ENCODE measurements around the gene SAP130. TPM values are rescaled to one million over a fixed set of nuclear protein-coding genes. Genes with fewer than 3 reads are reported as not detected.

SAP130 gene
- polyA plus RNA-seq, 1 donor (not counting 4 experiments of a cell fraction or from before 2014, with no cell fraction given) = 11.6 TPM

DNA sequence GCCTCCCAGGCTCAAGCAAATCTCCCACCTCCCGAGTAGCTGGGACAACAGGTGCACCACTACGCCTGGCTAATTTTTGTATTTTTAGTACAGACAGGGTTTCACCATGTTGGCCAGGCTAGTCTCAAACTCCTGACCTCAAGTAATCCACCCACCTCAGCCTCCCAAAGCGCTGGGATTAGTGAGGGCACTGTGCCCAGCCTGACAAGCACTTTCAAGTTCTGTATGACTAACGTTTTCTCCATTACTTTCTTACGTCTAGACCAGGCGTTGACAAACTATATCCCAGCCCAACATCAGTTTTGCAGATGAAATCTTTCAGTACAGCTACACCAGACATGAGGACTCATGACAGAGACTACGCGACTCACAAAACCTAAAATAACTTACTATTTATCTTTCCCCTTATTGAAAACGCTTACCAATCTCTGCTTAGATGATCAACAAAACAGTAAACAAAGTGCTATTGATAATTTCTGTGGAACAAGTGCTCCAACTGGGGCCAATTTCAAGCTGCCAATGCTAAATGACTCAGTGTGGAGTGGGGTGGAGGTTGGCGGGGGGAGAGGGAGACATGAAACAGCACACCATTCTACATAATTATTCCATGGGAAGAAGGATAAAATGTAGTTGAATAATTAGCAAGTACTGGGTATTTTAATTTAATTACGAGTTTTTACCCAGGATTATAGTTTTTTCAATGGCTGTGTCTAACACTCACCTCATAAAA is 59.1 kb downstream of the SAP130 start:
- FAIRE-seq = no peak
- peaks cover 3 to 8% of the 10 kb centered on the region in 2 experiments for H3K36me3 ChIP-seq (ENCODE audit: control insufficient read depth in 2 of 2, extremely low read depth in 1 of 2, insufficient read depth in 2 of 2, low read length in 2 of 2)
- H3K4me1 ChIP-seq (ENCODE audit: control insufficient read depth, extremely low read depth, insufficient read depth, low read length) = no peaks in the 10 kb centered on the region

DNA sequence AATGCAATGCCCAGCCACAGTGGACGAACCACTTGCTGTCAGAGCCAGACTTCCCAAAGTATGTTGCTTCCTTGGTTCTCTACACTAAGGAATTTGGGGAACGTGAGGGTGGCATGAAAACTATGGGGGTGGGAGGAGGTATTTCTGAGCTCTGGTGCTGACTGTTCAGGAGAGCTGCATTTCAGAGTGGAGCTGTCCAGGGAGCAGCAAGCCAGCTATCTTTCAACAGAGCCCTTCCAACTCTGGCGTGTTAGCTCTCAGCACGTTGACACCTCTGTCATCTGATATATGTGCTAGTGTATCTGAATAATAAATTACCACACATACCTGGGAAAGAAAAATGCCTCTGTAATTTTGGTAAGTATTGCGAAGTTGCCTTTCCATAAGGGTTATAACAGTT is 66.1 kb downstream of the SAP130 start:
- FAIRE-seq (no peak), DNase-seq (ENCODE audit: low read depth, low spot score) (no peak)
- Histone ChIP-seq H3K79me2 (ENCODE audit: control insufficient read depth, insufficient read depth, low read length) (no peaks in the 10 kb centered on the region), H3K4me3 (ENCODE audit: control insufficient read depth in 2 of 3, extremely low read depth in 1 of 3, insufficient read depth in 2 of 3, low read depth in 1 of 3, low read length in 3 of 3) (no peak overlapping the region), H4K20me1 (ENCODE audit: control insufficient read depth, extremely low read depth, insufficient read depth, low read length) (no peaks in the 10 kb centered on the region), H3K9me3 (ENCODE audit: control insufficient read depth, low read depth, low read length) (no peaks in the 10 kb centered on the region), H3K36me3 (ENCODE audit: control insufficient read depth in 2 of 2, extremely low read depth in 1 of 2, insufficient read depth in 2 of 2, low read length in 2 of 2) (peaks cover 0 to 4% of the 10 kb centered on the region in 2 experiments), H3K4me1 (ENCODE audit: control insufficient read depth, extremely low read depth, insufficient read depth, low read length) (no peaks in the 10 kb centered on the region), H3K9me1 (ENCODE audit: control insufficient read depth, extremely low read depth, insufficient read depth, low read length) (no peaks in the 10 kb centered on the region), H3K27ac (ENCODE audit: control insufficient read depth, insufficient read depth, low read length) (no peak overlapping the region), H3K9ac (ENCODE audit: control insufficient read depth, extremely low read depth, insufficient read depth, low read length) (no peak overlapping the region), H3K4me2 (ENCODE audit: control insufficient read depth, extremely low read depth, insufficient read depth, low read depth, low read length) (no peak overlapping the region), H2AFZ (ENCODE audit: control insufficient read depth, low read length) (no peak overlapping the region), H3K27me3 (ENCODE audit: control insufficient read depth, extremely low read depth, insufficient read depth, low read length) (no peaks in the 10 kb centered on the region)
- dilution Hi-C loops (cut with MboI; ENCODE audit: extremely low pct_ligation_motif_present, low sequenced_read_pairs) = no loop called here
- TF ChIP-seq EZH2 (IDR thresholded peaks at IDR 0.05; ENCODE audit: low read length) = no peak
- TF ChIP-seq, protein P1, sequence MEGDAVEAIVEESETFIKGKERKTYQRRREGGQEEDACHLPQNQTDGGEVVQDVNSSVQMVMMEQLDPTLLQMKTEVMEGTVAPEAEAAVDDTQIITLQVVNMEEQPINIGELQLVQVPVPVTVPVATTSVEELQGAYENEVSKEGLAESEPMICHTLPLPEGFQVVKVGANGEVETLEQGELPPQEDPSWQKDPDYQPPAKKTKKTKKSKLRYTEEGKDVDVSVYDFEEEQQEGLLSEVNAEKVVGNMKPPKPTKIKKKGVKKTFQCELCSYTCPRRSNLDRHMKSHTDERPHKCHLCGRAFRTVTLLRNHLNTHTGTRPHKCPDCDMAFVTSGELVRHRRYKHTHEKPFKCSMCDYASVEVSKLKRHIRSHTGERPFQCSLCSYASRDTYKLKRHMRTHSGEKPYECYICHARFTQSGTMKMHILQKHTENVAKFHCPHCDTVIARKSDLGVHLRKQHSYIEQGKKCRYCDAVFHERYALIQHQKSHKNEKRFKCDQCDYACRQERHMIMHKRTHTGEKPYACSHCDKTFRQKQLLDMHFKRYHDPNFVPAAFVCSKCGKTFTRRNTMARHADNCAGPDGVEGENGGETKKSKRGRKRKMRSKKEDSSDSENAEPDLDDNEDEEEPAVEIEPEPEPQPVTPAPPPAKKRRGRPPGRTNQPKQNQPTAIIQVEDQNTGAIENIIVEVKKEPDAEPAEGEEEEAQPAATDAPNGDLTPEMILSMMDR (optimal IDR thresholded peaks at IDR 0.05 in 1 of 3, IDR thresholded peaks at IDR 0.05 in 1 of 3, conservative IDR thresholded peaks at IDR 0.05 in 1 of 3; ENCODE audit: extremely low read depth in 1 of 3, insufficient read depth in 2 of 3, low read length in 3 of 3) = no peak

More for the DNA sequence above, 59.1 kb downstream of the SAP130 start:
- H3K4me2 ChIP-seq (ENCODE audit: control insufficient read depth, extremely low read depth, insufficient read depth, low read depth, low read length) = no peak overlapping the region
- no peaks in the 10 kb centered on the region for H3K9me3 ChIP-seq (ENCODE audit: control insufficient read depth, low read depth, low read length)
- no peaks in the 10 kb centered on the region for H3K9me1 ChIP-seq (ENCODE audit: control insufficient read depth, extremely low read depth, insufficient read depth, low read length)
- H2AFZ ChIP-seq (ENCODE audit: control insufficient read depth, low read length) = no peak overlapping the region
- H3K27me3 ChIP-seq (ENCODE audit: control insufficient read depth, extremely low read depth, insufficient read depth, low read length) = no peaks in the 10 kb centered on the region
- no peak overlapping the region for H3K4me3 ChIP-seq (ENCODE audit: control insufficient read depth in 2 of 3, extremely low read depth in 1 of 3, insufficient read depth in 2 of 3, low read depth in 1 of 3, low read length in 3 of 3)
- dilution Hi-C loops (cut with MboI; ENCODE audit: extremely low pct_ligation_motif_present, low sequenced_read_pairs) = no loop called here
- H3K9ac ChIP-seq (ENCODE audit: control insufficient read depth, extremely low read depth, insufficient read depth, low read length) = no peak overlapping the region
- H3K27ac ChIP-seq (ENCODE audit: control insufficient read depth, insufficient read depth, low read length) = no peak overlapping the region
- no peak for TF ChIP-seq EZH2 (IDR thresholded peaks at IDR 0.05; ENCODE audit: low read length)
- no peak for DNase-seq (ENCODE audit: low read depth, low spot score)
- H4K20me1 ChIP-seq (ENCODE audit: control insufficient read depth, extremely low read depth, insufficient read depth, low read length) = no peaks in the 10 kb centered on the region
- H3K79me2 ChIP-seq (ENCODE audit: control insufficient read depth, insufficient read depth, low read length) = no peaks in the 10 kb centered on the region

All from keratinocyte (primary cell).